Fibroblast of skin of right quadriceps (primary cell): ENCODE data around the gene NLGN4X.

Experiments
- DNase-seq: peaks from one replicate; pipeline ENCODE4 v3.0.0-alpha.2; 2013

The NLGN4X gene

DNA sequence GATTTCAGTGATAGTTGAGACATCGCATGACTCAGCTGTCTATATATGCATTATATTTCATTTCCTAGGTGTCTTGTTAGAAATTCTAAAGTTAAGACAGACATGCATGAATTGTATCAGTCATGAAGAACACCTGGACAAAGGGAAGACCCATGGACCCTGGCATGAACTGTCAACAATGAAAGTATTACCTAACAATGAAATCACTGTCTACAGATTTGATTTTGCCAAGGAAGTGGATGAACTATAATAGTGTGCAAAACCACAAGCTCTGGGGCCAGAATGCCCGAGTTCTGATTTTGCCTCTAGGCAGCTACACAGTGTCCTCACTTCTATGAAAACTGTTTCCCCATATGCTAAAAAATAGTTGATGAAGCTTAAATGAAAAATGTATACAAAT is 386.1 kb downstream of the NLGN4X start:
- no peak for DNase-seq
